ENCODE measurements around the gene STIM2. TPM values are rescaled to one million over a fixed set of nuclear protein-coding genes. Genes with fewer than 3 reads are reported as not detected.

Gene STIM2
- total and polyA plus RNA-seq, 2 of the 4 experiments (the other 2 are of a cell fraction) = 16.1 to 27.6 TPM

DNA sequence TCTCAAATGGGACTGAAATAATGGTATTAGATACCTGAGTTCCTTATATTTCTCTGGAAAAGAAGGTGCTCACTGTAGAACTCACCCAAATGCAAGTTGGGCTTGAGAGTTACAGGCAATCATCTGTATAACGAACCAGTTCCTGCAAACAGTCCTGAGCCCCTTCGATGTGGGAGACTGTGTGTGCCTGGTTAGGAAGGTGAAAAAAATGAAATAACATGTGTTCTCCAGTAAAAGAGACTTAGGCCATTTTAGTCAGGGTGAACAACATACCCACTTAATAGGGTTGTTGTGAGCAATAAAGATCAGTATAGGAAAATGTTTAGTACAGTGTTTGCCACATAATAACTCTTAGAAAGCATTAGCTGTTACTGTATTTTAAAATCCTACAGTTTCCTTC is 23.4 kb downstream of the STIM2 start:
- no peak overlapping the region for H4K8ac ChIP-seq (ENCODE audit: low read depth in 2 of 2, low read length in 2 of 2)
- H3K9ac ChIP-seq (ENCODE audit: low read depth, low read length) = no peak overlapping the region
- H2BK120ac ChIP-seq (ENCODE audit: low read depth, low read length) = no peak overlapping the region
- BruUV-seq (replicated peaks) = no TSS peak
- no peak overlapping the region for H4K91ac ChIP-seq (ENCODE audit: insufficient read depth, low read depth, low read length)
- dilution Hi-C loops (cut with HindIII; ENCODE audit: low sequenced_read_pairs, unreplicated experiment) (no loop called here), intact Hi-C loops (cut with micrococcal nuclease) (no loop called here), in situ Hi-C loops (cut with MboI; ENCODE audit: low sequenced_read_pairs) (no loop called here)
- ATAC-seq (ENCODE audit: low read depth) (no peak), DNase-seq (no peak)
- no CpG with 5 or more reads among the region's 2 CpGs for WGBS, 2 experiments (ENCODE audit: extremely low coverage in 2 of 2, insufficient read length in 1 of 2)
- H2AK5ac ChIP-seq (ENCODE audit: low read depth, low read length) = no peak overlapping the region
- no peak overlapping the region for H3K23ac ChIP-seq (ENCODE audit: low read depth, low read length)
- H3K9me3 ChIP-seq (ENCODE audit: control insufficient read depth, insufficient read depth, low read length) = no peaks in the 10 kb centered on the region
- H4K20me1 ChIP-seq (ENCODE audit: insufficient read depth, low read length) = no peaks in the 10 kb centered on the region
- no peak overlapping the region for H2AK9ac ChIP-seq (replicated peaks; ENCODE audit: low read depth, low read length, poor library complexity)
- H4K5ac ChIP-seq (ENCODE audit: low read depth, low read length) = no peak overlapping the region
- no peak overlapping the region for H2AFZ ChIP-seq (replicated peaks; ENCODE audit: low read length, poor library complexity)
- H3K9me1 ChIP-seq (ENCODE audit: insufficient read depth, low read length) = no peaks in the 10 kb centered on the region
- H3K4me2 ChIP-seq (ENCODE audit: low read depth, low read length) = no peak overlapping the region
- H3K36me3 ChIP-seq (ENCODE audit: control insufficient read depth, insufficient read depth, low read length) = no peaks in the 10 kb centered on the region
- no peak overlapping the region for H3K4ac ChIP-seq (ENCODE audit: low read depth, low read length)
- H3K79me1 ChIP-seq (ENCODE audit: low read depth in 1 of 2, low read length in 2 of 2) = peaks cover 19 to 29% of the 10 kb centered on the region in 2 experiments
- no peaks in the 10 kb centered on the region for H3K27me3 ChIP-seq (ENCODE audit: control insufficient read depth, insufficient read depth, low read length)
- H2BK20ac ChIP-seq (ENCODE audit: low read depth, low read length) = no peak overlapping the region
- no peak overlapping the region for H3K14ac ChIP-seq (replicated peaks; ENCODE audit: low read depth, low read length)
- H2BK5ac ChIP-seq (ENCODE audit: low read depth, low read length, poor library complexity, severe bottlenecking) = no peak overlapping the region
- H3K27ac ChIP-seq (ENCODE audit: insufficient read depth, low read length) = no peak overlapping the region
- ChIA-PET CTCF (no interaction called here), POLR2A (ENCODE audit: unreplicated experiment) (no interaction called here)
- no peaks in the 10 kb centered on the region for H3K4me1 ChIP-seq (ENCODE audit: control insufficient read depth, insufficient read depth, low read length)
- H3K18ac ChIP-seq (ENCODE audit: low read depth, low read length) = no peak overlapping the region
- no peak for TF ChIP-seq NFE2L2 (IDR thresholded peaks at IDR 0.05; ENCODE audit: low read depth, low read length)
- TF ChIP-seq MAFK (IDR thresholded peaks at IDR 0.05; ENCODE audit: low read depth, low read length) = no peak
- TF ChIP-seq FOS (IDR thresholded peaks at IDR 0.05; ENCODE audit: low read depth, low read length) = no peak
- no peak for TF ChIP-seq RCOR1 (IDR thresholded peaks at IDR 0.05; ENCODE audit: insufficient replicate concordance, low read length)
- TF ChIP-seq, protein P1, sequence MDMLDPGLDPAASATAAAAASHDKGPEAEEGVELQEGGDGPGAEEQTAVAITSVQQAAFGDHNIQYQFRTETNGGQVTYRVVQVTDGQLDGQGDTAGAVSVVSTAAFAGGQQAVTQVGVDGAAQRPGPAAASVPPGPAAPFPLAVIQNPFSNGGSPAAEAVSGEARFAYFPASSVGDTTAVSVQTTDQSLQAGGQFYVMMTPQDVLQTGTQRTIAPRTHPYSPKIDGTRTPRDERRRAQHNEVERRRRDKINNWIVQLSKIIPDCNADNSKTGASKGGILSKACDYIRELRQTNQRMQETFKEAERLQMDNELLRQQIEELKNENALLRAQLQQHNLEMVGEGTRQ (IDR thresholded peaks at IDR 0.05; ENCODE audit: low read depth, low read length) = no peak
- TF ChIP-seq RAD21 (IDR thresholded peaks at IDR 0.05; ENCODE audit: low read length) = no peak
- no peak for TF ChIP-seq BHLHE40 (IDR thresholded peaks at IDR 0.05; ENCODE audit: low read depth, low read length)
- no peak for TF ChIP-seq SMC3 (IDR thresholded peaks at IDR 0.05; ENCODE audit: low read depth, low read length)
- no peak for TF ChIP-seq MXI1 (IDR thresholded peaks at IDR 0.05; ENCODE audit: borderline replicate concordance, low read depth, low read length)
- TF ChIP-seq, protein P2, sequence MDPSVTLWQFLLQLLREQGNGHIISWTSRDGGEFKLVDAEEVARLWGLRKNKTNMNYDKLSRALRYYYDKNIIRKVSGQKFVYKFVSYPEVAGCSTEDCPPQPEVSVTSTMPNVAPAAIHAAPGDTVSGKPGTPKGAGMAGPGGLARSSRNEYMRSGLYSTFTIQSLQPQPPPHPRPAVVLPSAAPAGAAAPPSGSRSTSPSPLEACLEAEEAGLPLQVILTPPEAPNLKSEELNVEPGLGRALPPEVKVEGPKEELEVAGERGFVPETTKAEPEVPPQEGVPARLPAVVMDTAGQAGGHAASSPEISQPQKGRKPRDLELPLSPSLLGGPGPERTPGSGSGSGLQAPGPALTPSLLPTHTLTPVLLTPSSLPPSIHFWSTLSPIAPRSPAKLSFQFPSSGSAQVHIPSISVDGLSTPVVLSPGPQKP (IDR thresholded peaks at IDR 0.05; ENCODE audit: borderline replicate concordance, low read depth, low read length) = no peak
- TF ChIP-seq MAZ (IDR thresholded peaks at IDR 0.05; ENCODE audit: borderline replicate concordance, low read depth, low read length) = no peak
- TF ChIP-seq, protein P3, sequence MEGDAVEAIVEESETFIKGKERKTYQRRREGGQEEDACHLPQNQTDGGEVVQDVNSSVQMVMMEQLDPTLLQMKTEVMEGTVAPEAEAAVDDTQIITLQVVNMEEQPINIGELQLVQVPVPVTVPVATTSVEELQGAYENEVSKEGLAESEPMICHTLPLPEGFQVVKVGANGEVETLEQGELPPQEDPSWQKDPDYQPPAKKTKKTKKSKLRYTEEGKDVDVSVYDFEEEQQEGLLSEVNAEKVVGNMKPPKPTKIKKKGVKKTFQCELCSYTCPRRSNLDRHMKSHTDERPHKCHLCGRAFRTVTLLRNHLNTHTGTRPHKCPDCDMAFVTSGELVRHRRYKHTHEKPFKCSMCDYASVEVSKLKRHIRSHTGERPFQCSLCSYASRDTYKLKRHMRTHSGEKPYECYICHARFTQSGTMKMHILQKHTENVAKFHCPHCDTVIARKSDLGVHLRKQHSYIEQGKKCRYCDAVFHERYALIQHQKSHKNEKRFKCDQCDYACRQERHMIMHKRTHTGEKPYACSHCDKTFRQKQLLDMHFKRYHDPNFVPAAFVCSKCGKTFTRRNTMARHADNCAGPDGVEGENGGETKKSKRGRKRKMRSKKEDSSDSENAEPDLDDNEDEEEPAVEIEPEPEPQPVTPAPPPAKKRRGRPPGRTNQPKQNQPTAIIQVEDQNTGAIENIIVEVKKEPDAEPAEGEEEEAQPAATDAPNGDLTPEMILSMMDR (conservative IDR thresholded peaks at IDR 0.05; ENCODE audit: low read depth, low read length) = no peak
- no peak for TF ChIP-seq CEBPB (IDR thresholded peaks at IDR 0.05; ENCODE audit: low read depth, low read length)
- H2BK15ac ChIP-seq (ENCODE audit: low read depth, low read length) = no peak overlapping the region
- no peak overlapping the region for H3K4me3 ChIP-seq (ENCODE audit: insufficient read depth, low read depth, low read length)
- H3K56ac ChIP-seq (ENCODE audit: extremely low read depth, insufficient read depth, low read length) = no peak overlapping the region
